GM23338 (cell line): ENCODE measurements around the gene EGR2. TPM values are rescaled to one million over a fixed set of nuclear protein-coding genes. Genes with fewer than 3 reads are reported as not detected.

Experiments used
- ATAC-seq: fragments of 200-7000 bp; cut with Tn5 transposase; 3 replicates; pipeline ENCODE4 v1.9.1; 2020
- DNase-seq: peaks from one replicate; pipeline ENCODE4 v3.0.0-alpha.2; 2015; ENCODE audit warnings: low spot score
- H2AFZ ChIP-seq: fragments of 200-600 bp; sonication (generic); 2 replicates; pipeline ENCODE4 v1.8.0; 2016; ENCODE audit warnings: antibody characterized with exemption, mild to moderate bottlenecking, moderate library complexity
- H3F3A ChIP-seq: fragments of 200-600 bp; sonication (generic); replicated peaks from 2 replicates; pipeline ENCODE4 v1.8.0; 2017; ENCODE audit warnings: antibody characterized with exemption, mixed run types, low read depth
- H3K27ac ChIP-seq: fragments of 200-600 bp; sonication (generic); 2 replicates; pipeline ENCODE4 v1.6.1; 2016; ENCODE audit warnings: low read depth
- H3K27me3 ChIP-seq: fragments of 200-600 bp; sonication (generic); 2 replicates; pipeline ENCODE4 v1.8.0; 2016; ENCODE audit warnings: mild to moderate bottlenecking, mixed run types, moderate library complexity; ENCODE audit not compliant: insufficient read depth
- H3K36me3 ChIP-seq: fragments of 200-600 bp; sonication (generic); 2 replicates; pipeline ENCODE4 v1.8.0; 2016; ENCODE audit warnings: mild to moderate bottlenecking; ENCODE audit not compliant: insufficient read depth
- H3K4me1 ChIP-seq: fragments of 200-600 bp; sonication (generic); 2 replicates; pipeline ENCODE4 v1.8.0; 2016; ENCODE audit warnings: mild to moderate bottlenecking, moderate library complexity; ENCODE audit not compliant: insufficient read depth
- H3K4me2 ChIP-seq: fragments of 200-600 bp; sonication (generic); 2 replicates; pipeline ENCODE4 v1.7.1; 2017; ENCODE audit warnings: mixed run types
- H3K4me3 ChIP-seq: fragments of 200-600 bp; sonication (generic); 2 replicates; pipeline ENCODE4 v1.6.1; 2016; ENCODE audit warnings: mixed run types
- H3K79me2 ChIP-seq: fragments of 200-600 bp; sonication (generic); replicated peaks from 2 replicates; pipeline ENCODE4 v1.8.0; 2017; ENCODE audit warnings: mild to moderate bottlenecking; ENCODE audit not compliant: insufficient read depth
- H3K9me2 ChIP-seq: fragments of 200-600 bp; sonication (generic); 2 replicates; pipeline ENCODE4 v1.8.0; 2017; ENCODE audit not compliant: insufficient read depth
- H4K20me1 ChIP-seq: fragments of 200-600 bp; sonication (generic); replicated peaks from 2 replicates; pipeline ENCODE4 v1.8.0; 2017; ENCODE audit warnings: mild to moderate bottlenecking; ENCODE audit not compliant: insufficient read depth
- H3K27ac Mint-ChIP-seq: 2 replicates; pipeline ENCODE4 v1.8.0; 2020; ENCODE audit warnings: inconsistent platforms, mild to moderate bottlenecking, moderate library complexity, mixed read lengths
- H3K27me3 Mint-ChIP-seq: 3 replicates; pipeline ENCODE4 v1.8.0; 2022; ENCODE audit warnings: low read depth, mild to moderate bottlenecking, moderate library complexity, mixed read lengths, inconsistent platforms; ENCODE audit not compliant: insufficient read depth, poor library complexity
- H3K36me3 Mint-ChIP-seq: 3 replicates; pipeline ENCODE4 v1.8.0; 2021; ENCODE audit warnings: low read depth, mild to moderate bottlenecking, inconsistent platforms, moderate library complexity, mixed read lengths
- H3K4me1 Mint-ChIP-seq: 3 replicates; pipeline ENCODE4 v1.8.0; 2020; ENCODE audit warnings: mild to moderate bottlenecking, inconsistent platforms, mixed read lengths
- H3K4me3 Mint-ChIP-seq: 3 replicates; pipeline ENCODE4 v1.8.0; 2021; ENCODE audit warnings: moderate library complexity, mild to moderate bottlenecking, inconsistent platforms, mixed read lengths
- H3K9me3 Mint-ChIP-seq: 3 replicates; pipeline ENCODE4 v1.8.0; 2020; ENCODE audit warnings: moderate library complexity, mild to moderate bottlenecking, inconsistent platforms, mixed read lengths
- CREB1 ChIP-seq: fragments of 250-450 bp; sonication (Bioruptor Pico); IDR thresholded peaks from 2 replicates; pipeline ENCODE4 v1.5.0; 2020; ENCODE audit warnings: low read depth, mild to moderate bottlenecking, moderate library complexity
- ETS1 ChIP-seq: IDR thresholded peaks from 2 replicates; pipeline ENCODE4 v1.6.1; 2016; ENCODE audit warnings: antibody characterized with exemption
- EZH2phosphoT487 ChIP-seq: fragments of 200-600 bp; sonication (generic); IDR thresholded peaks from one replicate; pipeline ENCODE4 v1.8.1; 2018; ENCODE audit warnings: antibody characterized with exemption; ENCODE audit not compliant: unreplicated experiment
- NANOG ChIP-seq: IDR thresholded peaks from 2 replicates; pipeline ENCODE4 v1.6.1; 2016; ENCODE audit warnings: antibody characterized with exemption, borderline replicate concordance
- POLR2AphosphoS5 ChIP-seq: IDR thresholded peaks from 2 replicates; pipeline ENCODE4 v1.6.1; 2016; ENCODE audit warnings: antibody characterized with exemption, low read depth
- ZNF114 ChIP-seq: fragments of 250-450 bp; sonication (Bioruptor Pico); IDR thresholded peaks from 2 replicates; pipeline ENCODE4 v1.5.0; 2020; ENCODE audit warnings: mild to moderate bottlenecking, moderate library complexity
- ZNF331 ChIP-seq: fragments of 250-450 bp; sonication (Bioruptor Pico); IDR thresholded peaks from 2 replicates; pipeline ENCODE4 v1.5.0; 2020; ENCODE audit warnings: low read depth, mild to moderate bottlenecking, moderate library complexity
- polyA plus RNA-seq: library from polyadenylated mRNA; unstranded; fragments of >200 nt; fragmentation: Nextera tagmentation; extraction: Ambion mirVana; gene quantifications from 2 replicates; pipeline ENCODE4 v1.2.1, GENCODE V29; 2016
- total RNA-seq: library from RNA; depleted of rRNA; stranded (reverse); fragments of >200 nt; shearing (Covaris generic); gene quantifications from 2 replicates; pipeline ENCODE4 v1.2.3, GENCODE V29; 2014
- TF ChIP-seq, protein P1 (sequence below): fragments of 250-450 bp; sonication (Bioruptor Pico); IDR thresholded peaks from 2 replicates; pipeline ENCODE4 v1.5.0; 2020; ENCODE audit warnings: mild to moderate bottlenecking, moderate library complexity
- TF ChIP-seq, protein P2 (sequence below), 2 experiments: fragments of 200-600 bp in 1 of 2; sonication (generic) in 1 of 2; conservative IDR thresholded peaks; 2 replicates each; pipeline versions ENCODE4 v1.5.1 to v1.6.1; 2016 to 2017; ENCODE audit warnings: antibody characterized with exemption in 2 of 2, low read depth in 2 of 2, mild to moderate bottlenecking in 2 of 2, moderate library complexity in 1 of 2

EGR2 gene
- total and polyA plus RNA-seq, 2 experiments from 2014 or later = 2.3 to 3.5 TPM

- TF ChIP-seq ETS1 = no peak
- TF ChIP-seq EZH2phosphoT487 = no peak
These were observed 2.7 kb downstream of the EGR2 start (continued) for GRCh38 chr10:62813453-62813852.

- Histone ChIP-seq H3F3A (0 out of 2 replicates have a peak, but pooled peaks cover 6% of the 10 kb centered on the region), H3K27ac (no peak overlapping the region), H3K9me2 (no peaks in the 10 kb centered on the region), H2AFZ (no peak overlapping the region), H4K20me1 (peaks cover 16% of the 10 kb centered on the region; the same call in 1 of the 2 replicates), H3K4me3 (no peak overlapping the region), H3K79me2 (peaks cover 17% of the 10 kb centered on the region), H3K4me2 (no peak overlapping the region), H3K27me3 (peaks cover 45% of the 10 kb centered on the region), H3K36me3 (peaks cover 7% of the 10 kb centered on the region; the same call in 1 of the 2 replicates), H3K4me1 (peaks cover 3% of the 10 kb centered on the region; the same call in 1 of the 2 replicates)
- peaks cover 17% of the 10 kb centered on the region for H3K4me1 Mint-ChIP-seq
- H3K27me3 Mint-ChIP-seq = peaks cover 49% of the 10 kb centered on the region
- TF ChIP-seq POLR2AphosphoS5 = no peak
- ATAC-seq (no peak), DNase-seq (no peak)
- H3K4me3 Mint-ChIP-seq = no peak overlapping the region
- no peaks in the 10 kb centered on the region; the same call in 2 of the 3 replicates for H3K36me3 Mint-ChIP-seq
- H3K9me3 Mint-ChIP-seq = no peaks in the 10 kb centered on the region; the same call in 1 of the 3 replicates
- no peak overlapping the region for H3K27ac Mint-ChIP-seq
These were observed 3.3 kb downstream of the EGR2 start for GRCh38 chr10:62812672-62813439.

DNA sequence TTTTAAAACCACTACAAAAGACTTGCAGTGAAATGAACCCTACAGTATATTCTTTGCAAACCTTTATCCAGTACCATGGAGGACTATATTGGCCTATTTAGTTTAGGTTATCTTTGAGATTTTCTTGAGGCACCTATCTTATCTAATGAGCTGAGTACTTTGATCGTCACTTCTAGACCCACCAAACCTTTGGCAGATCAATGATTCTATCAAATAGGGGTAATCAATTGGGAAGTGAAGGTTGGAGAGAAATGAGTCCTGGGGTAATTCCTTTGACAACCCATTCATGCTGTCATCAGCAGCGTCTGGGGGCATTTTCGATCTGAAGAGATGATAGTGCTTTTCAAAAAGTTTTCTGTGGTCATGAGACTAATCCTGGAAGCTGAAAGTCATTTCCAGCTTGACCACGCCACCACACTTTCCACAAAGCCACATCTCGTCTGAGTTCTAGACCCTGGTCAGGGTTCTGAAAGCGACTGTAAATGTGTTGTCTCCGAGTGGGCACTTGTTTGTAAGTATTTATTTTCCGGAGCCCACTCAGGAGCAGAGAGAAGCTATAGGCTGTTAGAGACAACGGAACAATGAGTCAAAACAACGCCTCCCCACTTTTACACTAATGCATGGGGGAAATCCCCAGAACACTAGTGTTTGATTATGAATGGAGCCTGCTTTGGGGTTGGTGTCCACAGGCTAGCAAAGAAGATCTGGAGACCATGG, 4.8 kb downstream of the EGR2 start:
- H3K36me3 Mint-ChIP-seq = peaks cover 11% of the 10 kb centered on the region; the same call in 2 of the 3 replicates
- peaks cover 32% of the 10 kb centered on the region for H4K20me1 ChIP-seq
- H3F3A ChIP-seq = no peaks in the 10 kb centered on the region
- no peak overlapping the region for H3K4me3 Mint-ChIP-seq
- H3K4me1 ChIP-seq = peaks cover 12% of the 10 kb centered on the region
- ATAC-seq (no peak), DNase-seq (no peak)
- no peak overlapping the region for H3K27ac Mint-ChIP-seq
- H2AFZ ChIP-seq = no peak overlapping the region
- H3K4me2 ChIP-seq = no peak overlapping the region
- peaks cover 35% of the 10 kb centered on the region for H3K27me3 Mint-ChIP-seq
- H3K27me3 ChIP-seq = peaks cover 33% of the 10 kb centered on the region
- H3K79me2 ChIP-seq = peaks cover 32% of the 10 kb centered on the region
- H3K4me3 ChIP-seq = no peak overlapping the region
- no peaks in the 10 kb centered on the region for H3K9me2 ChIP-seq
- H3K9me3 Mint-ChIP-seq = no peaks in the 10 kb centered on the region; the same call in 2 of the 3 replicates
- H3K27ac ChIP-seq = no peak overlapping the region
- peaks cover 7% of the 10 kb centered on the region; the same call in 1 of the 2 replicates for H3K36me3 ChIP-seq
- H3K4me1 Mint-ChIP-seq = peaks cover 30% of the 10 kb centered on the region
- TF ChIP-seq, protein P1, sequence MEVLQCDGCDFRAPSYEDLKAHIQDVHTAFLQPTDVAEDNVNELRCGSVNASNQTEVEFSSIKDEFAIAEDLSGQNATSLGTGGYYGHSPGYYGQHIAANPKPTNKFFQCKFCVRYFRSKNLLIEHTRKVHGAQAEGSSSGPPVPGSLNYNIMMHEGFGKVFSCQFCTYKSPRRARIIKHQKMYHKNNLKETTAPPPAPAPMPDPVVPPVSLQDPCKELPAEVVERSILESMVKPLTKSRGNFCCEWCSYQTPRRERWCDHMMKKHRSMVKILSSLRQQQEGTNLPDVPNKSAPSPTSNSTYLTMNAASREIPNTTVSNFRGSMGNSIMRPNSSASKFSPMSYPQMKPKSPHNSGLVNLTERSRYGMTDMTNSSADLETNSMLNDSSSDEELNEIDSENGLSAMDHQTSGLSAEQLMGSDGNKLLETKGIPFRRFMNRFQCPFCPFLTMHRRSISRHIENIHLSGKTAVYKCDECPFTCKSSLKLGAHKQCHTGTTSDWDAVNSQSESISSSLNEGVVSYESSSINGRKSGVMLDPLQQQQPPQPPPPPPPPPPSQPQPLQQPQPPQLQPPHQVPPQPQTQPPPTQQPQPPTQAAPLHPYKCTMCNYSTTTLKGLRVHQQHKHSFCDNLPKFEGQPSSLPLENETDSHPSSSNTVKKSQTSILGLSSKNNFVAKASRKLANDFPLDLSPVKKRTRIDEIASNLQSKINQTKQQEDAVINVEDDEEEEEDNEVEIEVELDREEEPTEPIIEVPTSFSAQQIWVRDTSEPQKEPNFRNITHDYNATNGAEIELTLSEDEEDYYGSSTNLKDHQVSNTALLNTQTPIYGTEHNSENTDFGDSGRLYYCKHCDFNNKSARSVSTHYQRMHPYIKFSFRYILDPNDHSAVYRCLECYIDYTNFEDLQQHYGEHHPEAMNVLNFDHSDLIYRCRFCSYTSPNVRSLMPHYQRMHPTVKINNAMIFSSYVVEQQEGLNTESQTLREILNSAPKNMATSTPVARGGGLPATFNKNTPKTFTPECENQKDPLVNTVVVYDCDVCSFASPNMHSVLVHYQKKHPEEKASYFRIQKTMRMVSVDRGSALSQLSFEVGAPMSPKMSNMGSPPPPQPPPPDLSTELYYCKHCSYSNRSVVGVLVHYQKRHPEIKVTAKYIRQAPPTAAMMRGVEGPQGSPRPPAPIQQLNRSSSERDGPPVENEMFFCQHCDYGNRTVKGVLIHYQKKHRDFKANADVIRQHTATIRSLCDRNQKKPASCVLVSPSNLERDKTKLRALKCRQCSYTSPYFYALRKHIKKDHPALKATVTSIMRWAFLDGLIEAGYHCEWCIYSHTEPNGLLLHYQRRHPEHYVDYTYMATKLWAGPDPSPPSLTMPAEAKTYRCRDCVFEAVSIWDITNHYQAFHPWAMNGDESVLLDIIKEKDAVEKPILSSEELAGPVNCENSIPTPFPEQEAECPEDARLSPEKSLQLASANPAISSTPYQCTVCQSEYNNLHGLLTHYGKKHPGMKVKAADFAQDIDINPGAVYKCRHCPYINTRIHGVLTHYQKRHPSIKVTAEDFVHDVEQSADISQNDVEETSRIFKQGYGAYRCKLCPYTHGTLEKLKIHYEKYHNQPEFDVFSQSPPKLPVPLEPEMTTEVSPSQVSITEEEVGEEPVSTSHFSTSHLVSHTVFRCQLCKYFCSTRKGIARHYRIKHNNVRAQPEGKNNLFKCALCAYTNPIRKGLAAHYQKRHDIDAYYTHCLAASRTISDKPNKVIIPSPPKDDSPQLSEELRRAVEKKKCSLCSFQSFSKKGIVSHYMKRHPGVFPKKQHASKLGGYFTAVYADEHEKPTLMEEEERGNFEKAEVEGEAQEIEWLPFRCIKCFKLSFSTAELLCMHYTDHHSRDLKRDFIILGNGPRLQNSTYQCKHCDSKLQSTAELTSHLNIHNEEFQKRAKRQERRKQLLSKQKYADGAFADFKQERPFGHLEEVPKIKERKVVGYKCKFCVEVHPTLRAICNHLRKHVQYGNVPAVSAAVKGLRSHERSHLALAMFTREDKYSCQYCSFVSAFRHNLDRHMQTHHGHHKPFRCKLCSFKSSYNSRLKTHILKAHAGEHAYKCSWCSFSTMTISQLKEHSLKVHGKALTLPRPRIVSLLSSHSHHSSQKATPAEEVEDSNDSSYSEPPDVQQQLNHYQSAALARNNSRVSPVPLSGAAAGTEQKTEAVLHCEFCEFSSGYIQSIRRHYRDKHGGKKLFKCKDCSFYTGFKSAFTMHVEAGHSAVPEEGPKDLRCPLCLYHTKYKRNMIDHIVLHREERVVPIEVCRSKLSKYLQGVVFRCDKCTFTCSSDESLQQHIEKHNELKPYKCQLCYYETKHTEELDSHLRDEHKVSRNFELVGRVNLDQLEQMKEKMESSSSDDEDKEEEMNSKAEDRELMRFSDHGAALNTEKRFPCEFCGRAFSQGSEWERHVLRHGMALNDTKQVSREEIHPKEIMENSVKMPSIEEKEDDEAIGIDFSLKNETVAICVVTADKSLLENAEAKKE (CRISPR knock-in tag) = no peak
- TF ChIP-seq NANOG (no peak), EZH2phosphoT487 (no peak), ZNF114 (no peak), ZNF331 (CRISPR knock-in tag) (no peak), CREB1 (no peak)
- TF ChIP-seq, protein P2, sequence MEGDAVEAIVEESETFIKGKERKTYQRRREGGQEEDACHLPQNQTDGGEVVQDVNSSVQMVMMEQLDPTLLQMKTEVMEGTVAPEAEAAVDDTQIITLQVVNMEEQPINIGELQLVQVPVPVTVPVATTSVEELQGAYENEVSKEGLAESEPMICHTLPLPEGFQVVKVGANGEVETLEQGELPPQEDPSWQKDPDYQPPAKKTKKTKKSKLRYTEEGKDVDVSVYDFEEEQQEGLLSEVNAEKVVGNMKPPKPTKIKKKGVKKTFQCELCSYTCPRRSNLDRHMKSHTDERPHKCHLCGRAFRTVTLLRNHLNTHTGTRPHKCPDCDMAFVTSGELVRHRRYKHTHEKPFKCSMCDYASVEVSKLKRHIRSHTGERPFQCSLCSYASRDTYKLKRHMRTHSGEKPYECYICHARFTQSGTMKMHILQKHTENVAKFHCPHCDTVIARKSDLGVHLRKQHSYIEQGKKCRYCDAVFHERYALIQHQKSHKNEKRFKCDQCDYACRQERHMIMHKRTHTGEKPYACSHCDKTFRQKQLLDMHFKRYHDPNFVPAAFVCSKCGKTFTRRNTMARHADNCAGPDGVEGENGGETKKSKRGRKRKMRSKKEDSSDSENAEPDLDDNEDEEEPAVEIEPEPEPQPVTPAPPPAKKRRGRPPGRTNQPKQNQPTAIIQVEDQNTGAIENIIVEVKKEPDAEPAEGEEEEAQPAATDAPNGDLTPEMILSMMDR (conservative IDR thresholded peaks at IDR 0.05; ENCODE audit: low read depth in 2 of 2) = no peak
